Ectodermal cell (in vitro differentiated cells): ENCODE results near the gene SNW1. TPM values are rescaled to one million over a fixed set of nuclear protein-coding genes. Genes with fewer than 3 reads are reported as not detected.
"Not testable (repeated sequence)": the region's sequence is repeated elsewhere in the genome, so short reads cannot be mapped to it uniquely, and the experiment has no call there.

Experiments
- H3K27ac ChIP-seq: 2 replicates; pipeline ENCODE4 v1.7.0; 2013; ENCODE audit warnings: mild to moderate bottlenecking, low read depth, low read length; ENCODE audit not compliant: insufficient read depth, poor library complexity, severe bottlenecking
- H3K27me3 ChIP-seq: 2 replicates; pipeline ENCODE4 v1.7.0; 2013; ENCODE audit warnings: mild to moderate bottlenecking, low read length; ENCODE audit not compliant: insufficient read depth, control insufficient read depth, poor library complexity, severe bottlenecking
- H3K36me3 ChIP-seq: one replicate; pipeline ENCODE4 v1.7.0; 2013; ENCODE audit warnings: low read length; ENCODE audit not compliant: control insufficient read depth, insufficient read depth
- H3K4me1 ChIP-seq: one replicate; pipeline ENCODE4 v1.7.0; 2013; ENCODE audit warnings: low read length; ENCODE audit not compliant: control insufficient read depth, insufficient read depth
- H3K4me3 ChIP-seq: 2 replicates; pipeline ENCODE4 v1.7.0; 2013; ENCODE audit warnings: low read depth, low read length, control low read depth; ENCODE audit not compliant: insufficient read depth
- H3K9me3 ChIP-seq: 2 replicates; pipeline ENCODE4 v1.7.0; 2013; ENCODE audit warnings: mild to moderate bottlenecking, low read length, moderate library complexity; ENCODE audit not compliant: control insufficient read depth
- WGBS, 2 experiments: methylation state at CpG; one replicate each; pipeline ENCODE4 v1.1.7; 2013; ENCODE audit warnings: missing lambda C conversion rate in 2 of 2; 5-methylcytosine and 5-hydroxymethylcytosine counted together
- polyA plus RNA-seq, 4 experiments: library from polyadenylated mRNA; stranded (reverse); fragments of 50-300 nt; gene quantifications; one replicate each; pipeline ENCODE4 v1.2.3, GENCODE V29; 2013

Gene SNW1
- 87.0 TPM for polyA plus RNA-seq (2013, experiment 1 of 4)
- 94.2 TPM for polyA plus RNA-seq (2013, experiment 2 of 4)
- polyA plus RNA-seq (2013, experiment 3 of 4): 66.5 TPM
- 72.7 TPM for polyA plus RNA-seq (2013, experiment 4 of 4)

GRCh38 chr14:77760381-77761204 is at the start of gene SNW1:
Gene SNW1 (minus strand): TSS chr14:77761156. CDS start chr14:77761127, 29 bp downstream.
- Histone ChIP-seq H3K4me1 (peaks cover 8% of the 10 kb centered on the region), H3K36me3 (no peaks in the 10 kb centered on the region), H3K4me3 (peak within 1 kb of the TSS; percentile 77), H3K27me3 (no peaks in the 10 kb centered on the region), H3K27ac (peak within 1 kb of the TSS; percentile 79), H3K9me3 (no peaks in the 10 kb centered on the region)
- 0 to 1% methylated on average over 60 of the region's 60 CpGs for whole genome bisulfite sequencing, 2 experiments

DNA sequence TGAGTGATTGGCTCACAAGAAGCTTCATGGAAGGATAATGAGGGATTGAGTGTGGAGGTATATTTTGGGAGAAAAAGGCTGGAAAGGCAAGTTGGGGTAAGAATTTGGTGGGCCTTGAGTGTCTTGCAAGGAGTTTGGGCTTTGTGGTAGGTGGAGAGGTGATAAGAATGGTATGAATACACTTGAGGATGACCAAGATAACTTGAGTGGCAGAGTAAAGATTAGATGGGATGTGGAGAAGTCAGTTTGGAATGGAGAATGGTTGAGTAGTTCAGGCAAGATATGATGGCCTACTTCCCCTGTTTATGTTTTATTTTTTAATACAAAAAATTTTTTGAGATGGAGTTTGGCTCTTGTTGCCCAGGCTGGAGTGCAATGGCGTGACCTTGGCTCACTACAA is 48.1 kb upstream of the SNW1 start:
- Histone ChIP-seq H3K4me1 (no peaks in the 10 kb centered on the region), H3K4me3 (no peak overlapping the region), H3K9me3 (no peaks in the 10 kb centered on the region), H3K27ac (no peak overlapping the region), H3K27me3 (no peaks in the 10 kb centered on the region), H3K36me3 (no peaks in the 10 kb centered on the region)
- WGBS, 2 experiments: 96 to 97% methylated on average over 1 of the region's 1 CpG

DNA sequence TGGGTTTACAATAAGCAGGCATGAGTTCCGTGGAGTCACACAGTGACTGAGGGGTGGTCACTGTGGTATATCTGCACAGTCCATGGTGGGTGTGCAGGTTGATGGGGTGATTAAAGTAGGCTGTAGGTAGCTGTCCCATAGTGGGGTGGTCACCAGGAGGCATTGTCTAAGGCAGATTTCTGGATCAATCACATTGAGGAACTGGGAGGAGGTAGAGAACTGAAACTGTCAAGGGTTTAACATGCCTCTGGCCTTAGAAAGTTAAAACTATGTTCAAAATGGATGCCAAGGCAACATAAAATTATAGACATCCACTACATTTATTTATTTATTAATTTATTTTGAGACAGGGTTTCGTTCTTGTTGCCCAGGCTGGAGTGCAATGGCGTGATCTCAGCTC is 47.3 kb upstream of the SNW1 start:
- Histone ChIP-seq H3K27me3 (no peaks in the 10 kb centered on the region), H3K9me3 (no peaks in the 10 kb centered on the region), H3K27ac (no peak overlapping the region), H3K36me3 (no peaks in the 10 kb centered on the region), H3K4me1 (no peaks in the 10 kb centered on the region), H3K4me3 (no peak overlapping the region)
- 93 to 99% methylated on average over 3 of the region's 3 CpGs for WGBS, 2 experiments

DNA sequence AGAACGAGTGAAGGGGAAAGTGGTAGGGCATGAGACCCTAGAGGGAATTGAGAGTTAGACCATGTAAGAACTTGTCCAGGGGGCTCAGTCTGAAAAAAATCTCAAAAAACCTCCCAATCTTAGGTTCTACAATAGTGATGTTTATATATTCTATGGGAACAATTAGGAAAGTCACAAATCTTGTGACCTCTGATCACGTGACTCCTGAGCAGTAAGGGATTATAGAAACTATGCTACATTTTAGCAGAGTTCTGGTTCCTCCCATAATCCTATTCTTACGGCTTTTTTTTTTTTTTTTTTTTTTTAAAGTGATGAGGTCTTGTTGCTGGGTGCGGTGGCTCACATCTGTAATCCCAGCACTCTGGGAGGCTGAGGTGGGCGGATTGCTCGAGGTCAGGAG is 44.8 kb upstream of the SNW1 start:
- no peaks in the 10 kb centered on the region for H3K9me3 ChIP-seq
- 92 to 96% methylated on average over 4 to 6 of the region's 6 CpGs for WGBS, 2 experiments
- no peak overlapping the region for H3K27ac ChIP-seq
- no peaks in the 10 kb centered on the region for H3K4me1 ChIP-seq
- no peak overlapping the region for H3K4me3 ChIP-seq
- H3K27me3 ChIP-seq: no peaks in the 10 kb centered on the region
- H3K36me3 ChIP-seq: no peaks in the 10 kb centered on the region

DNA sequence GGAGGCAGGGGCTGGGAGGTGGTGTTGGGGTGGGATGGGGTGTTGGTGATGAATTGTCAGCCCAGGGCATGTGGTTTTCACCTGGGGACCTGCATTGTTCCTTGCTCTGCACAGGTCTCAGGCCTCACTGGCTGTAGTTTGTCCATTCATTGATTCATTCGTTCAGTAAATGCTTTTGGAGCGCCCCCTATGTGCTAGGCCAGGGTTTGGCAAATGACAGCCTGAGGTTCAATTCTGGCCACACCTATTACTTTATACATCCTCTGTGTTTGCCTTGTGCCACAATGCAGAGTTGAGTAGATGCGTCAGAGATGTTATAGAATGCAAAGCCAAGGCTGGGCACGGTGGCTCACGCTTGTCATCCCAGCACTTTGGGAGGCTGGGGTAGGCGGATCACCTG is 43.6 kb upstream of the SNW1 start:
- no peaks in the 10 kb centered on the region for H3K27me3 ChIP-seq
- no peak overlapping the region for H3K4me3 ChIP-seq
- no peaks in the 10 kb centered on the region for H3K4me1 ChIP-seq
- no peaks in the 10 kb centered on the region for H3K36me3 ChIP-seq
- H3K9me3 ChIP-seq: no peaks in the 10 kb centered on the region
- WGBS, 2 experiments: 63 to 64% methylated on average over 6 of the region's 6 CpGs
- no peak overlapping the region for H3K27ac ChIP-seq

- H3K4me3 ChIP-seq: peak overlapping the region; percentile 85
- no peak overlapping the region for H3K27ac ChIP-seq
These were observed 39.9 kb upstream of the SNW1 start for GRCh38 chr14:77800814-77801213.

GRCh38 chr14:77799863-77800730 is 39.1 kb upstream of the SNW1 start, which contains the start of gene ADCK1:
Gene ADCK1 (plus strand): TSS chr14:77800109. CDS start chr14:77818979, 18,870 bp downstream.
- 3 to 4% methylated on average over 66 of the region's 66 CpGs for WGBS, 2 experiments
- Histone ChIP-seq H3K9me3 (no peaks in the 10 kb centered on the region), H3K4me3 (peak within 1 kb of the TSS; percentile 85), H3K27ac (no peak within 1 kb of the TSS), H3K36me3 (no peaks in the 10 kb centered on the region), H3K27me3 (no peaks in the 10 kb centered on the region), H3K4me1 (no peaks in the 10 kb centered on the region)

More at GRCh38 chr14:77800814-77801213, 39.9 kb upstream of the SNW1 start:
- Histone ChIP-seq H3K36me3 (no peaks in the 10 kb centered on the region), H3K9me3 (no peaks in the 10 kb centered on the region), H3K4me1 (no peaks in the 10 kb centered on the region), H3K27me3 (no peaks in the 10 kb centered on the region)
- no CpG with 5 or more reads among the region's 1 CpG for WGBS, 2 experiments

DNA sequence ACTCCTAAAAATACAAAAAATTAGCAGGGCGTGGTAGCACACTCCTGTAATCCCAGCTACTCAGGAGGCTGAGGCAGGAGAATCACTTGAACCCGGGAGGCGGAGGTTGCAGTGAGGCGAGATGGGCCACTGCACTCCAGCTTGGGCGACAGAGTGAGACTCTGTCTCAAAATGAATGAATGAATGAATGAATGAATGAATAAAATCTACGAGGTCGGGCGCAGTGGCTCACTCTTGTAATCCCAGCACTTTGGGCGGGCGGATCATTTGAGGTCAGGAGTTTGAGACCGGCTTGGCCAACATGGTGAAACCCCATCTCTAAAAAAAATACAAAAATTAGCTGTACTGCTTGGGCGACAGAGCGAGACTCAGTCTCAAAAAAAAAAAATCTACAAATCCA is 38.5 kb upstream of the SNW1 start:
- not testable (repeated sequence) for H3K36me3 ChIP-seq, H3K4me1 ChIP-seq, H3K27ac ChIP-seq, H3K9me3 ChIP-seq, H3K27me3 ChIP-seq
- H3K4me3 ChIP-seq: peak overlapping the region; percentile 85
- 87 to 90% methylated on average over 13 of the region's 13 CpGs for WGBS, 2 experiments

GRCh38 chr14:77794357-77794756 is 33.4 kb upstream of the SNW1 start:
- Histone ChIP-seq H3K36me3 (no peaks in the 10 kb centered on the region), H3K4me1 (no peaks in the 10 kb centered on the region), H3K27me3 (no peaks in the 10 kb centered on the region), H3K9me3 (no peaks in the 10 kb centered on the region), H3K27ac (no peak overlapping the region), H3K4me3 (no peak overlapping the region)
- 81 to 92% methylated on average over 4 of the region's 4 CpGs for WGBS, 2 experiments

- whole genome bisulfite sequencing, 2 experiments: 84 to 90% methylated on average over 3 of the region's 3 CpGs
- not testable (repeated sequence) for H3K27me3 ChIP-seq, H3K9me3 ChIP-seq, H3K36me3 ChIP-seq, H3K27ac ChIP-seq, H3K4me3 ChIP-seq, H3K4me1 ChIP-seq
These were observed 32.3 kb upstream of the SNW1 start for GRCh38 chr14:77793255-77793654.
